Activated naive CD4-positive, alpha-beta T cell treated with anti-CD3 and anti-CD28 coated beads, Interleukin-2, amount 10 ng/mL, durations not matched to agents 7 days and 5 days (primary cell): ENCODE measurements around the gene HELT.
A peak's percentile ranks its signal among the peaks of the same experiment; 100 is the strongest.

Experiments
- CTCF ChIA-PET: fragments of 350-600 bp; sonication (Branson Sonifier 250); formaldehyde crosslinking; loops from one replicate; lab custom pipeline; 2021; ENCODE audit warnings: antibody characterized with exemption; lab: Charles Lee
- DNase-seq: peaks from one replicate; pipeline ENCODE4 v3.0.0-alpha.2; 2020
- H3K27ac Mint-ChIP-seq: one replicate; pipeline ENCODE4 v1.8.0; 2021; ENCODE audit warnings: mild to moderate bottlenecking, moderate library complexity, mixed read lengths
- H3K27me3 Mint-ChIP-seq: one replicate; pipeline ENCODE4 v1.8.0; 2021; ENCODE audit warnings: mild to moderate bottlenecking, mixed read lengths
- H3K36me3 Mint-ChIP-seq: one replicate; pipeline ENCODE4 v1.8.0; 2021; ENCODE audit warnings: mixed read lengths
- H3K4me1 Mint-ChIP-seq: one replicate; pipeline ENCODE4 v1.8.0; 2021; ENCODE audit warnings: mixed read lengths
- H3K4me3 Mint-ChIP-seq: one replicate; pipeline ENCODE4 v1.8.0; 2021; ENCODE audit warnings: mild to moderate bottlenecking, moderate library complexity, mixed read lengths
- H3K9me3 Mint-ChIP-seq: one replicate; pipeline ENCODE4 v1.8.0; 2021; ENCODE audit warnings: mixed read lengths

The HELT gene

GRCh38 chr4:185016101-185016940 is 2.0 kb upstream of the HELT start:
- peaks cover 100% of the 10 kb centered on the region for H3K27me3 Mint-ChIP-seq
- DNase-seq: no peak
- peaks cover 1% of the 10 kb centered on the region for H3K36me3 Mint-ChIP-seq
- no peaks in the 10 kb centered on the region for H3K9me3 Mint-ChIP-seq
- CTCF ChIA-PET: interaction anchor here (1.2 to 1.5 kb wide), 2 partner anchors 11 to 118 kb away, joined by 3 to 4 read pairs; no protein-coding TSS in a partner anchor
- no peak overlapping the region for H3K27ac Mint-ChIP-seq
- no peak overlapping the region for H3K4me3 Mint-ChIP-seq
- H3K4me1 Mint-ChIP-seq: peaks cover 6% of the 10 kb centered on the region

DNA sequence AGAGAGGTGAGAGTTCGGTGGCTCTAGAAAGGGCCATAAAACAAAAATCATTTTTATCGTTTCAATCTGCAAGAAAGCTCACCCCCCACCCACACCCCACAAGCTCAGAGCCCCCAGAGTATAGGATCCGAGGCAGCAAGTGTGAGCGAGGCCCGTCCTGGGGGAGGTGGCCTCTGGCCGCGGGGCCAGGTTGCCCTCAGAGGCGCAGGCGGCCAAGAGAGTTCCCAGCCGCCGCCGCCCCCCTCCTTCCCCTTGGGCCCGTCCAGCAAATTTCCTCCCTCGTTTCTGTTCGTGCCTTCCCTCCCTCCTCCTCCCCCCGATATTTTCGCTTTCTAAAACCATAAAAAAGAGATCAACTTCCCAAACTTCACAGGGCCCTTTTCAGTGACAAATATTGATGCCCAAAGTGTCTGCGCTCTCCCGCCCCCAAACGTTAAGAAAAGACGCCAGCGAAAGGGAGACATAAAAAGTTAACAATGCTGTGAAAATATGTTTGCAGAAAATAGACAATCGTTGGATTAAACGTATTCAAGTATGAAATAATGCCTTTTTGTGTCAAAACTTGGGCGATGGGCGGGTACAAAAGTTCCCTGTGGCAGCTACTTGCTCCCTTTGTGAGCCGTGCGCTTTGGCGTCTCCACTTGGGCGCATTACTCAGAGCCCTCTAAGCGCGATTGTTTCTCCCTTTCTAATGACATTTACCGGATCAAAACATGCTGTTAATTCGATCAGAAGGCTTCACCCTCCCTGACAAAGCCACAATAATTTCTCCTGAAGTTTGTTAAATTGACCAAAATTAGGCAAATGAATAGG is 1.1 kb upstream of the HELT start:
- Mint-ChIP-seq H3K27me3 (peaks cover 100% of the 10 kb centered on the region), H3K36me3 (peaks cover 1% of the 10 kb centered on the region), H3K27ac (no peak overlapping the region), H3K9me3 (no peaks in the 10 kb centered on the region), H3K4me1 (peaks cover 11% of the 10 kb centered on the region), H3K4me3 (no peak overlapping the region)
- no peak for DNase-seq
- CTCF ChIA-PET: interaction anchor here (1.5 kb wide), 1 partner anchor 12 kb away, joined by 4 read pairs; no protein-coding TSS in a partner anchor

DNA sequence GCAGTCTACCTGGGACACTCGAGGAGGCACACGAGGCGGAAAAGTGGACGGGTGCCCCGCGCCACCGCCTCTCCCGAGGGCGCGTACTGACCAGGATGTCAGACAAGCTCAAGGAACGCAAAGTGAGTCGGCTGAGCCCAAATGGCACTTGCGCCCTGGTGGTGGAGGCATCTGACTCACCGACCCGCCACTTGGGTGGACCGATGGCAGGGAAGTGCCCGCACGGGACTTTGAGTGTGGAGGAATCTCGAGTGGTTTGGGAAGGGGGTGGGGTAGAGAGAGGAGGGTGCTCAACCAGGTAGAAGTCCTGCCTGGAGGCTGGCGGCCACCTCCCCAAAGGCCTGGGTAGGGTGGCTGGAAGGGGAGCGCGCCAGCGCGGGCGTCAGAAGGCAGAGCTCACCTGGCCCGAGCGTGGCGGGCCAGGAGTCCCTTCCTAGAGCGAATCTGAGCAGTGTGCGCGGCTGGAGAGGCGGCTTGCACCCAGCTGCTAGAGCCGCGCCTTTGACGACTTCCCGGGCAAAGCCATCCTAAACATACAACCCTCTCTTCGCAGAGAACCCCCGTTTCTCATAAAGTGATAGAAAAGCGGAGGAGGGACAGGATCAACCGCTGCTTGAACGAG is 655 bp downstream of the HELT start:
- H3K4me1 Mint-ChIP-seq: peaks cover 12% of the 10 kb centered on the region
- H3K36me3 Mint-ChIP-seq: peaks cover 1% of the 10 kb centered on the region
- peak overlapping the region; percentile 76 for H3K27ac Mint-ChIP-seq
- DNase-seq: no peak
- H3K4me3 Mint-ChIP-seq: no peak overlapping the region
- no peaks in the 10 kb centered on the region for H3K9me3 Mint-ChIP-seq
- CTCF ChIA-PET: interaction anchor here (1.1 to 1.3 kb wide), 3 partner anchors 14 to 22 kb away, joined by 3 to 6 read pairs (median 3); no protein-coding TSS in a partner anchor
- peaks cover 100% of the 10 kb centered on the region for H3K27me3 Mint-ChIP-seq

GRCh38 chr4:185019456-185020292 is 1.4 kb downstream of the HELT start:
- CTCF ChIA-PET: interaction anchor here (1.2 to 1.3 kb wide), 2 partner anchors 15 to 22 kb away, joined by 3 read pairs; no protein-coding TSS in a partner anchor
- Mint-ChIP-seq H3K27me3 (peaks cover 99% of the 10 kb centered on the region), H3K27ac (no peak overlapping the region), H3K9me3 (no peaks in the 10 kb centered on the region), H3K4me3 (no peak overlapping the region), H3K4me1 (peaks cover 12% of the 10 kb centered on the region), H3K36me3 (peaks cover 1% of the 10 kb centered on the region)
- DNase-seq: no peak

DNA sequence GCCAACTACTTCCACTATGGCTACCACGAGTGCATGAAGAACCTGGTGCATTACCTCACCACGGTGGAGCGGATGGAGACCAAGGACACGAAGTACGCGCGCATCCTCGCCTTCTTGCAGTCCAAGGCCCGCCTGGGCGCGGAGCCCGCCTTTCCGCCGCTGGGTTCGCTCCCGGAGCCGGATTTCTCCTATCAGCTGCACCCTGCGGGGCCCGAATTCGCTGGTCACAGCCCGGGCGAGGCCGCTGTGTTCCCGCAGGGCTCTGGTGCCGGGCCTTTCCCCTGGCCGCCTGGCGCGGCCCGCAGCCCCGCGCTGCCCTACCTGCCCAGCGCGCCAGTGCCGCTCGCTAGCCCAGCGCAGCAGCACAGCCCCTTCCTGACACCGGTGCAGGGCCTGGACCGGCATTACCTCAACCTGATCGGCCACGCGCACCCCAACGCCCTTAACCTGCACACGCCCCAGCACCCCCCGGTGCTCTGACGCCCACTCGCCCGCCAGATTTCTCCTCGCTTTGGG is 2.1 kb downstream of the HELT start:
- H3K9me3 Mint-ChIP-seq: no peaks in the 10 kb centered on the region
- no peak for DNase-seq
- H3K27ac Mint-ChIP-seq: no peak overlapping the region
- peaks cover 99% of the 10 kb centered on the region for H3K27me3 Mint-ChIP-seq
- CTCF ChIA-PET: interaction anchor here (1.2 kb wide), 1 partner anchor 21 kb away, joined by 3 read pairs; no protein-coding TSS in a partner anchor
- H3K36me3 Mint-ChIP-seq: peaks cover 1% of the 10 kb centered on the region
- H3K4me1 Mint-ChIP-seq: peaks cover 12% of the 10 kb centered on the region
- no peak overlapping the region for H3K4me3 Mint-ChIP-seq

DNA sequence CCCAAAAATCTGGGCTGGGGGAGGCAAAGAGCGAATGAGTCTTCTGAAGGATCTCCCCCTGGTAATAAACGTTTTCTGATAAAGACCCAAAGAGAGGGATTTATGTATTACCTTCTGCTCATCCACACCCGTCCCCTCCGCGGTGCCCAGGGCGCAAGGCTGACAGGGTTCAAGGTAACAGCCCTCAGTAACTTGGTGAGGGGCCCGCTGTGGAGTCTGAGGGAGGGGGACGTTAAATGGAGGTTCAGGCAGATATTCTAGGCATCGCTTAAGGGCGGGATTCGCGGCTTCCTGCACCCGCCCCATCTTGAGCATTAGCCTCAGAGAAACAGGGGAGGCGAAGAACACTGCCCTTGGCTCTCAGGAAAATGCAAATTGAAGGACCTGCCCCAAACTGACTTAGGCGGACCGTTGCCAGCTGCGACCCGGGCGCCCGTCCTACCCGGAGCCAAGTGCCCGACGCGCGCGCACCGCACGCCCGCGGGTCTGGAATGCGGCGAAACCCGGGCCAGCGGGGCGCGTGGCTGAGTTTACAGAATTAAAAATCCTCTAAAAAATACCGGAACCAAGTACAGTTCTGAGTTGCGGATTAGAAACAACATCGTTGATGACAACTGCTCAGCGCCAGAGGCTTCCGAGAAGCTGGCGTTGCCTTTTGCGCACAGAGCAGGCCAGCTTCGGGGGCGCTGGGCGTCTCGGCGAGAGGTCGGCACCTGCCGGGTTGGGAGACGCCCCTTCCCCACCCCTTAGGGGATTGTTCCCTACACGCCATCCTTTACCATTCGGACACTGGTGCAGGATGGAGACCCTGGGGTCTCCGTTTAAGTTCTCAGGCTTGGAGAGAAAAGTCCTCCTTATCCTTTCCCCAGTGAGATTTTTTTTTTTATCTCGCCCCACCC is 2.8 kb downstream of the HELT start:
- Mint-ChIP-seq H3K4me3 (no peak overlapping the region), H3K36me3 (peaks cover 1% of the 10 kb centered on the region), H3K27me3 (peaks cover 99% of the 10 kb centered on the region)

GRCh38 chr4:185023471-185023870 is 5.2 kb downstream of the HELT start:
- Mint-ChIP-seq H3K27me3 (peaks cover 85% of the 10 kb centered on the region), H3K4me1 (peaks cover 10% of the 10 kb centered on the region), H3K9me3 (no peaks in the 10 kb centered on the region), H3K27ac (no peak overlapping the region), H3K36me3 (no peaks in the 10 kb centered on the region), H3K4me3 (no peak overlapping the region)
- CTCF ChIA-PET: interaction anchor here (1.2 to 2.1 kb wide), 7 partner anchors 9 to 278 kb away, joined by 3 to 12 read pairs (median 5); no protein-coding TSS in a partner anchor
- no peak for DNase-seq

More for the DNA sequence above, 2.8 kb downstream of the HELT start:
- no peak overlapping the region for H3K27ac Mint-ChIP-seq
- CTCF ChIA-PET: no interaction called here
- H3K4me1 Mint-ChIP-seq: peaks cover 10% of the 10 kb centered on the region
- H3K9me3 Mint-ChIP-seq: no peaks in the 10 kb centered on the region
- no peak for DNase-seq

DNA sequence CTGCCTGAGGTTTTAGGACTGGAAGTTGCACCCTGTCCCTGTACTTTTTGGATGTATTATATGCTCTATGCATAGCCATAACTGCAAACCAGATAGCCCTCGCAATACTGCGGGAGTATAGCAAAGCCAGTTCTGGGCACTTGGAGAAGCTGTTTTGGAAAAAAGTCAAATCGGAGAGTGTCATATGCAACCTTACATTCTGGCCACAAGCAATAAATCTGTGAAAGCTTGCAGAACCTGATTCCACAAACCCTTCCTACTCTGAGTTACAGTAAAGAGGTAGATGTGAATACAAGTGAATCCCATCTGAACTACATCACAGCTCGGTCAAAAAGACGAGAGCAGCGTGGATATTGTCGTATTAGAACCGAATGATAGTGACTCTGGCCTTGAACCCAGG is 10.3 kb downstream of the HELT start:
- peaks cover 73% of the 10 kb centered on the region for H3K27me3 Mint-ChIP-seq
- H3K4me3 Mint-ChIP-seq: no peak overlapping the region
- H3K27ac Mint-ChIP-seq: no peak overlapping the region
- no peaks in the 10 kb centered on the region for H3K9me3 Mint-ChIP-seq
- no peak for DNase-seq
- no peaks in the 10 kb centered on the region for H3K36me3 Mint-ChIP-seq
- CTCF ChIA-PET: no interaction called here
- no peaks in the 10 kb centered on the region for H3K4me1 Mint-ChIP-seq

DNA sequence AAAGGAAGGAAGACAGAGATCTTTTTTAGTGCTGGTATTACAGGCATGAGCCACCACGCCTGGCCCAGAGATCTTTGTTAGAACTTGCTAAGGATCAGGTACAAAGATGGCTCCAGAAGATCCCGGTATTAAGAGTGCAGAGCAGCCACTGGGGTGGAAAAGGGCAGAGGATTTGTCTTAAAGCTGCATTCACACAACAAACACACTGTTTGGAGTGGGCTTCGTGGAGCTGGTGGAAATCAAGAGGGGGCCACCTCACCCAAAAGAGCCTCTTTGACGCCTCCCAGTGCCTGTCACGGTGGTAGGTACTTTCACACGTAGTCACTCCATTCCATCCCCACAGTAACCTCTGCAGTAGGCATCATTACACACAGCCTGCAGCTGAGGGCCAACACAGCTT is 13.3 kb downstream of the HELT start:
- no peaks in the 10 kb centered on the region for H3K4me1 Mint-ChIP-seq
- CTCF ChIA-PET: interaction anchor here (0.8 to 1.1 kb wide), 2 partner anchors 8 to 154 kb away, joined by 4 read pairs; no protein-coding TSS in a partner anchor
- no peak overlapping the region for H3K27ac Mint-ChIP-seq
- no peak overlapping the region for H3K4me3 Mint-ChIP-seq
- no peak for DNase-seq
- no peaks in the 10 kb centered on the region for H3K36me3 Mint-ChIP-seq
- H3K9me3 Mint-ChIP-seq: no peaks in the 10 kb centered on the region
- peaks cover 54% of the 10 kb centered on the region for H3K27me3 Mint-ChIP-seq

- Mint-ChIP-seq H3K4me3 (no peak overlapping the region), H3K36me3 (no peaks in the 10 kb centered on the region), H3K27me3 (peaks cover 62% of the 10 kb centered on the region), H3K27ac (no peak overlapping the region), H3K9me3 (no peaks in the 10 kb centered on the region), H3K4me1 (no peaks in the 10 kb centered on the region)
- CTCF ChIA-PET: interaction anchor here (1.0 kb wide), 1 partner anchor 9 kb away, joined by 4 read pairs; no protein-coding TSS in a partner anchor
- no peak for DNase-seq
Observed at GRCh38 chr4:185033072-185033471, 14.8 kb downstream of the HELT start.

DNA sequence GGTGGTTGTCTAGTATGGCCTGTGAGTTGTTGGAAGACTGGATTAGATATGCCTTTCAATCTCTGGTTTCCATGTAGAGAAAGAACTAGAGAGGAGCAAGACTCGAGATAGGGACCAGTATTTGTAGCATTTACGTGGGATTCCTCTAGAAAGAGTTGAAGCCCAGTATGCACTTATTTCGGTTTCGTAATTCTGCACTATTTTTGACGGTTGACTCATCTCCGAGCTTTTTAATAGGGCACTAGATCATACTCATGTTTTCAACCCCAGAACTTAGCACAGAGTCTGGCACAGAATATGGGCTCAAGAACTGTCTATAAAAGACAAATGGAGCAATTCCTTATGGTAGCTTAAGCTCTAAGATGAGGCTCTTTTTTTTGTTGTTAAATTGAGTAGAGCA is 15.7 kb downstream of the HELT start:
- Mint-ChIP-seq H3K4me1 (no peaks in the 10 kb centered on the region), H3K27me3 (peaks cover 57% of the 10 kb centered on the region), H3K4me3 (no peak overlapping the region), H3K9me3 (no peaks in the 10 kb centered on the region), H3K36me3 (no peaks in the 10 kb centered on the region), H3K27ac (no peak overlapping the region)
- CTCF ChIA-PET: no interaction called here
- DNase-seq: no peak

GRCh38 chr4:185035284-185035683 is 17.0 kb downstream of the HELT start:
- H3K4me3 Mint-ChIP-seq: no peak overlapping the region
- no peaks in the 10 kb centered on the region for H3K9me3 Mint-ChIP-seq
- no peak overlapping the region for H3K27ac Mint-ChIP-seq
- CTCF ChIA-PET: no interaction called here
- H3K27me3 Mint-ChIP-seq: peaks cover 53% of the 10 kb centered on the region
- H3K4me1 Mint-ChIP-seq: peaks cover 6% of the 10 kb centered on the region
- H3K36me3 Mint-ChIP-seq: no peaks in the 10 kb centered on the region
- no peak for DNase-seq
